IPS DF 4.7 (cell line): ENCODE measurements around the gene TOLLIP.
"Not testable (repeated sequence)": the region's sequence is repeated elsewhere in the genome, so short reads cannot be mapped to it uniquely, and the experiment has no call there.

Source experiments
- DNase-seq: peaks from one replicate; pipeline ENCODE4 v3.0.0-alpha.2; 2013; ENCODE audit warnings: low spot score; ENCODE audit errors: extremely low read depth

The TOLLIP gene

DNA sequence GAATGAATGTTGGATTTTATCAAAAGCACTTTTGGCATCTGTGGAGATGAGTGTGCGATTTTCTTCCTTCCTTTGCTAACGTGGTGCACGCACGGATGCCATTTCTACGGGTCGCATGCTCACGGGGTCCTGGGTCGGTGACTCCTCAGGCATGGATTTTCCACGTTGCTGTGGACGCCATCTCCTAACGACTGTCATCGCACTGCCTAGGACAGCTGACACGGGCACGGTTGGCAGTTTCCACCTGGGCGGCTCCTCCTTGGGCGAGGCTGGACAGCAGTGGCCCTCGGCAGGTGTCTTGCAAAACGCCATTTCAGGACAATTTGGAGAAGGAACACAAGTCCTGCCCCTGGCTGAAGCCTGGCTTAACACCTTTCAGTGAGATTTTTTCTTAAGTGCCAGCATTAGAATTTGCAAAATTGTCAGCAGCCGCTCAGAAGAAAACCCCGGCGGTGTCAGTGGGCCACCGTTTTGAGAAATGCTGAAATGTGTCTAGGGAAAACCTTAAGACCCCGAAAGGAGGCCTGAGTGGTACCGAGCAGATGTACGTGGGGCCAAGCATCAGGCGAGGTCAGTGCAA, 34.7 kb upstream of the TOLLIP start:
- DNase-seq = no peak

DNA sequence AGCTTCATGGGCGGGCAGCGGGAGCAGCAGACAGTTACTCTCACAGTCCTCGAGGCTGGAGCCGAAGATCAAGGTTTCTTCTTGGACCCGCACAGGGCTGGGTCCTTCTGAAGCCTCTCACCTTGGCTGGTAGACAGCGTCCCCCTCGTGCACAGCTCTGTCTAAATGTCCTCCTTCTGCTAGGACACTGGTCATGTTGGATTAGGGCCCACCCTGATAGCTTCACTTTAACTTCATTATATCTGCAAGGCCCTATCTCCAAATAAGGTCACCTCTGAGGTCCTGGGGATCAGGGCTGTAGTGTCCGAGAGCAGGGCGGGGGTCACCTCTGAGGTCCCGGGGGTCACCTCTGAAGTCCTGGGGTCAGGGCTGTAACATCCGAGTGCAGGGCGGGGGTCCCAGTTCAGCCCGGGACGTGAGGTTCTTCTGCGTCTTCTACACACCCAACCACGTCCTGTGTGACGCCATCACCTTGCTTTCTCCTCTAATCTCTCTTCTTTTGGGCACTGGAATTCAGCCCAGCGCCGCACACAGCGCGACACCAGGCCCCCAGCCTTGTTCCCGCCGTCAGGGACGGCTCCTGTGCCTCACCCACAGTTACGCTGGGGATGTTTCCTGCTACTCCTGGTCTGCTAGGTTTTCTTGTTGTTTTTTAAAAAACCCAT, 34.1 kb upstream of the TOLLIP start:
- no peak for DNase-seq

- DNase-seq = no peak
These were observed 33.5 kb upstream of the TOLLIP start for GRCh38 chr11:1342946-1343345.

GRCh38 chr11:1341928-1342524, 32.6 kb upstream of the TOLLIP start:
- no peak for DNase-seq

- DNase-seq = not testable (repeated sequence)
These were observed 31.8 kb upstream of the TOLLIP start for GRCh38 chr11:1341226-1341625.

GRCh38 chr11:1340111-1340510, 30.7 kb upstream of the TOLLIP start:
- DNase-seq = no peak

DNA sequence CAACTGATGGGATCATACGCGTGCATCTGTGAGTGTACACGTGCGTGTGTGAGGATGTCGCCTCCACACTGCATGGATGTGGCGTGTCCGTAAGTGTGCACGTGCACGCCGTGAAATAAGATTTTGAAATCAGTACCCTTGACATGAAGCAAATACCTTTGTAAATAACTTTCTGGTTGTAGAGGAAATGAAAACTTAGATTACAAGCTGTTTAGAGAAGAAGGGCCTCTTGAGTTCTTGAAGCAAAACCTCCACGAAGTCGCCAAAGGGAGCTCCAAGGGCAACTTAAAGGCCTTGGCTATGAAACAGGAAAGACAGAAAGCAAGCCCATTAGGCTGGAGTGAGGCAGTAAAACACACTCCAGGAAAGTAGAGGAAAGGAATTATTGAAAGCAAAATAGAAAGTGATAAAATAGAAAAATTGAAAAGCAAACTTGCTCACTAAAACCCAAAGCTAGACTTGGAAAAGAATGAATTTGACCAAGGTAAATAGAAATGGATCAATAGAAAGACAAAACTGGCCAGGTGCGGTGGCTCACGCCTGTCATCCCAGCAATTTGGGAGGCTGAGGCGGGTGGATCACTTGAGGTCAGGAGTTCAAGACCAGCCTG, 29.7 kb upstream of the TOLLIP start:
- no peak for DNase-seq

DNA sequence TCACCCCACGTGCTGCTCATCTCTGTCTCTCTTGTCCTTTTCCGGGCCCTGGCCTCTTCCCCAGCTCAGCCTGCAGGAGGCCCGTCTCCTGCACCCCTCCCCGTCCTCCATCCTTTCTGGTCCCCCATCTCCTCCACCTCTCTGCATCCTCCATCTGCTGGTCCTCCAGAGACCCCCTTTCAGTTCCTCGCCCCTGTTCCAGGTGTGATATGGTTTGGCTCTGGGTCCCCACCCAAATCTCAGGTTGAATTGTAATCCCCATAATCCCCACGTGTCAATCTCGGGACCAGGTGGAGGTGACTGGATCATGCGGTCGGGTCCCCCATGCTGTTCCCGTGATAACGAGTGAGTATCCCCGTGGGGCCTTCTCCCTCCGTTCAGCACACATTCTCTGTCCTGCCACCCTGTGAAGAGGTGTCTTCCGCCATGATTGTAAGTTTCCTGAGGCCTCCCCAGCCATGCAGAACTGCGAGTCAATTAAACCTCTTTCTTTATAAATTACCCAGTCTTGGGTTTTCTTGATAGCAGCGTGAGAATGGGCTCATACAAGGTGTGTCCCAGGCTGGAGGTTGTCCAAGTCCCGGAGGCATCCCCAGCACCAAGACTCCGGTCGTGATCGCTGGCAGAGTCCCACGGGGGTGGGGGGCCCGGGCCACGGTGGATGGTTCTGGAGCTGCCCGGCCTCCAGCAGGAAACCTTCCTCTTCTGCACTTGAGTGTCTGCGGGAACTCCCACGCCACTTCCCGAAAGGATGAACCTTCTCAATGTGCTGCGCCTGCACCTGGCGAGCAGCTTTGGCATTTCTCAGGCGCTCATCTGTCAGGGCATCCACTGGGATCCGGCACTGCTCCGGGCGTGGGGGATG, 29.0 kb upstream of the TOLLIP start:
- no peak for DNase-seq

DNA sequence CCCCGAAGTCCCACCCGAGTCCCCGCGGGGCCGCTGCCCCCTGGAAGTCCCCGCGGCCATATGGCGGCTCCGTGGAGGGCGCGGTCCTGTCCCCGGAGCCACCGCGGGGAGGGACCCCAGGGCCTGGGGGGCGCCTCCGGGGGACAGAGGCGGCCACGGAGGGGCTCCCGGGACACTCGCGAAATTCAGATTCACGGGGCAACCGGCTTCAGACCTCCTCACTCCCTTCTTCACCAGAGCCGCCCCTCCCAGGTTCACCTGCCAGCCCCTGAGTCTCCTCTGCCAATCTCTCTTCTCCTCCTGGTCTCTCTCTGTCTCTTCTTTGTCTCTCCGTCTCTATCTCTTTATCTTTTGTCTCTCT, 28.2 kb upstream of the TOLLIP start:
- DNase-seq = no peak

GRCh38 chr11:1336836-1337646, 27.6 kb upstream of the TOLLIP start:
- no peak for DNase-seq

DNA sequence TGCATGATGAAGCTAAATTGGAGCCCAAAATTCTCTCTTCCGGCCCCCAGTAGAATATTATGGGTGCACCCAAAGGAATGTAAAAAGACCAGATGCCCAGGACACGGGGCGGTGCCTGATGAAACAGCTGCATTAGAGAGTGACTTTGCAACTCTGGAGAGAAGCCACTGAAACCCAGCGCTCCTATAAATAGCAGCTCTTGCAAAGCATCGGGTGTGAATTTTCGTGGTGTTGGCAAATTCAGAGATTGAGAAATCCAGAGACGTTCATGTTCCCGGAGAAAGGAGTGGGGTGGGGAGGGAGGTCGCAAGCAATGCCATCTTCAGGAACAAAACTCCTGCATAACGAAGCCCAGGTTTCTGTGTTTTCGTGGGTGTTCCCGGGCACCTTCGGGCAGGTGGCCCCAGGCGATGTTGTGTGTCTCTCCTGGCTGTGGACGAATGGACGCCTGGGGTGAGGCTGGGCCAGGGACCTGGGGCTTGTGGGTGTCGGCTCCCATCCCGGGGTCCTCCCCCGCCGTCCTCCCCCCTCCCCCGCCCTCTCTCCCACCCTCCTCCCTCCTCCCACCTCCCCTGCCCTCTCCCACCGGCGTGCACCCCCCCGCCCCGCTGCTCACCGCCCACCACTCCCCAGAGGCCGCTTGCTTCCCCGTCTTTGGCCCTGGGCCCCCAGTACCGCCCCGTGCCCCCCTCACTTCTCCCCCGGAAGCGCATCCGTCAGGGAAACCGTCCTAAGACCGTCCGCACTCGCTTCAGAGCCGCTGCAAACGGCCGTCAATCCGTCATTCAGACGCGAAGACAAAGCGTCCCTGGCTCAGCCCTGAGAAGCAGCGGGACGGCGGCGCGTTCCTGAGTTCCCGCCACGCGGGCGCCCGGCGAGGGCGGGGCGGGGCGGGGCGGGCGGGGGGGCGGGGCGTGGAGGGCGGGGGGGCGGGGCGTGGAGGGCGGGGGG, 26.7 kb upstream of the TOLLIP start:
- no peak for DNase-seq

- DNase-seq = no peak
These were observed 25.9 kb upstream of the TOLLIP start for GRCh38 chr11:1335264-1335810.

DNA sequence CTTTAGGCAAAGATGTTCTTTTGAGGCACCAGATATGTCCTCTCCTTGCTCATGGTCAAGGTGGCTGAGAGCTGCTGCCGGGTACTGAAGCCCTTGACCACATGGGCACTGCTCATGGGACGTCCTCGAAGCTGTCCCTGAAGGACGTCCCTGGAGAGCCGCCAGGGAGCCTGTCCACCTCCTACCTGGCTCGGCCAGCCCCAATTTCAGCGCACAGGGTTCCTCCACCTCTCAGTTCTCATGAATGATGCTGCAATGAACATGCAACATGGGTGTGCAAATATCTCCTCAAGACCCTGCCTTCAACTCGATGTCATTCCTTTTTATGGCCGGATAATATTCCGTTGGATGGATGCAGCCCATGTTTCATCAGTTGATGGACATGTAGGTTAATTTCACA, 24.4 kb upstream of the TOLLIP start:
- DNase-seq = no peak

DNA sequence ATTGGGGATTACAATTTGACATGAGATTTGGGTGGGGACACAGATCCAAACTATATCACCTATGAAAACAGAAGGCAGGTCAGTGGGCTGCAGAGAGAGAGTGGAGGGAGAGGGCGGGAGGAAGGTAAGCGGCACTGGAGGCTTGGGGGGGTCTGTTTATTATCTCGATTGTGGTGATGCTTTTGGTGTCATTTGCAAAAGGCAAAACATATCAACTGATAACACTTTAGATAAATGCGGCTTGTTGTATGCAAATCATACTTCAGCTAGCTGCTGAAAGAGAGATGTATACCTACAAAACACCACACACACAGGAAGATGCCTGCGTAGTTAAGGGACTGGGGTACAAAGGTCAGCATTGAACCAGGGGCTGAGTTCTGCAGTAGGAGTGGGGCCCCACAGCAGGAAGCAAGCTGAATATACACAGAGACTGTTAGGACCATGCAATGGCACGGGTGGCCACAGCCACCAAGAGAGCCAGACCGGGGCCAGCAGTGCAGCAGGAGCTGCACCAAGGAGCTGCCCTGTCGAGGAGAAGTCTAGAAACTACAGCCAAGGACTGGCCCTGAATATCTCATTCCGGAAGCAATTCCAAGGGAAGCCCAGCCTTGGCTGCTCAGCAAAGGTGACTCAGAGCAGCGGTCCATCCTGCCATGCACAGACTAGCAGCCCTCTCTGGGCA, 23.8 kb upstream of the TOLLIP start:
- no peak for DNase-seq

GRCh38 chr11:1330473-1330872, 21.0 kb upstream of the TOLLIP start:
- no peak for DNase-seq

GRCh38 chr11:1327064-1327460, 17.6 kb upstream of the TOLLIP start:
- no peak for DNase-seq

GRCh38 chr11:1326435-1327063, 17.1 kb upstream of the TOLLIP start:
- no peak for DNase-seq

- no peak for DNase-seq
These were observed 14.3 kb upstream of the TOLLIP start for GRCh38 chr11:1323774-1324173.
